Gastroesophageal sphincter (tissue), 4 donors: Measurements from ENCODE around the gene PRAMEF27. TPM values are rescaled to one million over a fixed set of nuclear protein-coding genes. Genes with fewer than 3 reads are reported as not detected.
"Not testable (repeated sequence)": the region's sequence is repeated elsewhere in the genome, so short reads cannot be mapped to it uniquely, and the experiment has no call there.

ENCODE experiments used
- ATAC-seq: fragments of 150-250 bp; one replicate; pipeline ENCODE4 v1.9.1; 2016; ENCODE audit warnings: mild to moderate bottlenecking, moderate library complexity
- H3K27ac ChIP-seq, 4 donors: fragments of 200-600 bp; sonication (generic) in 3 of 4; 1 replicate in 3 of 4; 2 replicates in 1 of 4; pipeline ENCODE4 v1.5.1; 2016 to 2019
- H3K27me3 ChIP-seq: fragments of 200-600 bp; sonication (generic); one replicate; pipeline ENCODE4 v1.5.1; 2019
- H3K36me3 ChIP-seq, 2 donors: fragments of 200-600 bp; sonication (generic); one replicate each; pipeline ENCODE4 v1.5.1; 2019; ENCODE audit warnings: control low read depth in 1 of 2
- H3K4me1 ChIP-seq, 3 donors: fragments of 200-600 bp; sonication (generic); 1 replicate in 2 of 3; 2 replicates in 1 of 3; pipeline ENCODE4 v1.5.1; 2016 to 2019; ENCODE audit warnings: control low read depth in 2 of 3
- H3K4me3 ChIP-seq, 2 donors: fragments of 200-600 bp; sonication (generic); one replicate each; pipeline ENCODE4 v1.5.1; 2019; ENCODE audit warnings: mild to moderate bottlenecking in 1 of 2, moderate library complexity in 1 of 2
- H3K9me3 ChIP-seq, 3 donors: fragments of 200-600 bp; sonication (generic); one replicate each; pipeline ENCODE4 v1.5.1; 2017 to 2019; ENCODE audit warnings: control low read depth in 2 of 3
- WGBS, 2 donors: methylation state at CpG; one replicate each; pipeline ENCODE4 v1.1.5; 2018; ENCODE audit warnings: low coverage in 1 of 2; 5-methylcytosine and 5-hydroxymethylcytosine counted together
- total RNA-seq, 4 donors: library from RNA; depleted of rRNA; stranded (reverse); fragments of >200 nt; gene quantifications; one replicate each; pipeline ENCODE4 v1.1.0, GENCODE V29; 2016

PRAMEF27 gene
- not detected for total RNA-seq

DNA sequence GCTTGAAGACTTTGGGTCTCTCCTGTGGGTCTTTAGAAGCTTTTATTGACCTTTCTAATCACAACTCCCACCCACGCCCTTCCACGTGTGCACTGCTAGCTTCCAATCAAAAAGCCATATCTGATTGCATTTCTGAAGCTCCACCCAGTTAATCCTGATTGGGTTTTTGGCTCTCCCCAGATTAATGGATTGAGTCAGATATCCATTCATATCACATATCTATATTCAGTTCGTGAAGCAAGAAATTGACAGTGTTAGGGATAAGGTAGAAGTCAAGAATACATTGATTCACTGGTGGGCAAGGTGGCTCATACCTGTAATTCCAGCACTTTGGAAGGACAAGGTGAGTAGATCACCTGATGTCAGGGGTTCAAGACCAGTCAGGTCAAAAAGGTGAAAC, at the start of gene PRAMEF27:
TSS of gene PRAMEF27 (minus strand) at position 101 of the 400 bp plus-strand sequence. CDS start 2,916 bp downstream, outside the sequence.
- not testable (repeated sequence) for H3K4me1 ChIP-seq, H3K27me3 ChIP-seq, H3K9me3 ChIP-seq, H3K4me3 ChIP-seq, H3K36me3 ChIP-seq, H3K27ac ChIP-seq, ATAC-seq
- WGBS, 2 donors = 65% methylated on average over 2 of the region's 3 CpGs; no CpG with 5 or more reads in 1 of the 2 donors

- not testable (repeated sequence) for H3K36me3 ChIP-seq, ATAC-seq, H3K4me3 ChIP-seq, H3K9me3 ChIP-seq, H3K27me3 ChIP-seq, H3K4me1 ChIP-seq, H3K27ac ChIP-seq
- no CpG with 5 or more reads among the region's 4 CpGs for WGBS, 2 donors
Observed at GRCh38 chr1:13070474-13070873, 14.1 kb upstream of the PRAMEF27 start, which contains the start of gene PRAMEF25. PRAMEF25 (plus strand) TSS chr1:13070774; CDS start chr1:13073694, 2,920 bp downstream.

- not testable (repeated sequence) for H3K4me1 ChIP-seq, H3K36me3 ChIP-seq, H3K9me3 ChIP-seq, H3K27ac ChIP-seq, H3K27me3 ChIP-seq, H3K4me3 ChIP-seq, ATAC-seq
- WGBS, 2 donors = no CpG with 5 or more reads among the region's 9 CpGs
Observed at GRCh38 chr1:13019846-13020245, 36.5 kb downstream of the PRAMEF27 start.

DNA sequence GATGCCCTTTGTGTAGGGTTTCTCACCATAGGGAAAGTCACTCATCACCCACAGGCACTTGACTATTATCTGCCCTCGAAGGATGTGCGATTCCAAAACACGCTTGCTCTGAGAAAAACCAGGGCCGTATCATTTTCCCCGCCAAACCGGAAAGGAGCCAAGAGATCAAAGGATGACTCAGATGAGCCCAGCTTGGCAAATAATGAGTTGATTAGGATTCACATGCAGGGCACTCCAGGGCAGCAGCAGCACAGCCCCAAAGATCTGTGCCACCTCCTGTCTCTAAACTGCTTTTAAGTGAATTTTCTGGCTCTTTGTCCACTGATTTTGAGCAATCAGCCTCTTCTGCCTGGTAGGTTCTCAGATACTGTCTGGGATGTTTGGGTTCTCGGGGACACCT, 44.4 kb downstream of the PRAMEF27 start:
- WGBS, 2 donors = no CpG with 5 or more reads among the region's 7 CpGs
- not testable (repeated sequence) for H3K27me3 ChIP-seq, H3K36me3 ChIP-seq, H3K4me3 ChIP-seq, ATAC-seq, H3K27ac ChIP-seq, H3K4me1 ChIP-seq, H3K9me3 ChIP-seq

DNA sequence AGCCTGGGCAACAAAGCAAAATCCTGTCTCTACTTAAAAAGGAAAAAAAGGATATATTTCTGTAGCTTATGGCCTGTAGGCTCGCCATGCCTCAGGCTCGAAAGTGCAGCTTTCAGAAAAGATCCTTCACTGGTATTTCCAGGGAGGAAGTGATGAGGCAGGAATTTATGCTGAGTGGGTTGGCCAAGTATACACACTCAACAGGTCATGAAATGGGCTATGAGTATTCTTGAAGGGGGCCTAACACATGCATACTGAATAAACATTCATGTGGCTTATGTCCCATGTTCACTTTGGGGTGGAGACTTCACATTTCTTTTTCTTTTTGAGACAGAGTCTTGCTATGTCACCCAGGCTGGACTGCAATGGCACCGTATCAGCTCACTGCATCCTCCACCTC, 47.0 kb downstream of the PRAMEF27 start:
- H3K27me3 ChIP-seq, H3K9me3 ChIP-seq, ATAC-seq, H3K4me1 ChIP-seq, H3K36me3 ChIP-seq, H3K4me3 ChIP-seq, H3K27ac ChIP-seq: not testable (repeated sequence)
- WGBS, 2 donors = no CpG with 5 or more reads among the region's 3 CpGs

DNA sequence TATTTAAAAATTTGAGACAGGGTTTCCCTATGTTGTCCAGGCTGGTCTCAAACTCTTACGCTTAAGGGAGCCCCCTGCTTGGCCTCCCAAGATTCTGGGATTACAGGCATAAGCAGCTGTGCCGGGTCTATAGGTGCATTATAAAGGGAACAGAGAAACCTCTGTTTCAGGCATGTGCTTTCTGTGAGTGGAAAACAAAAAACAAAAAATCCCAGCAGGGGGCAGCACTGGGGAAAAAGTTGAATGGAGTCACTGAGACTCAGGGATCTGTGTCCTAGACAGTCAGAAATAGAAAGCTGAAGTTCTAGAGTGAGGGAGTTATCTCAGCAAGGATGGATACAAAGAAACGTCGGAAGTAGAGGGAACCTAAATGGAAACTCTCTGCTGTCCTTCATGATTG, 50.6 kb downstream of the PRAMEF27 start:
- H3K36me3 ChIP-seq, H3K4me1 ChIP-seq, H3K9me3 ChIP-seq, H3K4me3 ChIP-seq, ATAC-seq, H3K27ac ChIP-seq, H3K27me3 ChIP-seq: not testable (repeated sequence)
- no CpG with 5 or more reads among the region's 4 CpGs for WGBS, 2 donors

Other genes starting within 250 kb of the PRAMEF27 start
- gene PRAMEF11, start 225.2 kb downstream of the PRAMEF27 start, total RNA-seq = not detected
- gene HNRNPCL1, start 207.9 kb downstream of the PRAMEF27 start, total RNA-seq = not detected
- not detected for gene PRAMEF2, start 199.5 kb downstream of the PRAMEF27 start, total RNA-seq
- not detected for gene PRAMEF4, start 170.4 kb downstream of the PRAMEF27 start, total RNA-seq
- not detected for gene PRAMEF10, start 158.3 kb downstream of the PRAMEF27 start, total RNA-seq
- not detected for gene PRAMEF7, start 140.0 kb downstream of the PRAMEF27 start, total RNA-seq
- not detected for gene PRAMEF6, start 109.0 kb downstream of the PRAMEF27 start, total RNA-seq
- not detected for gene HNRNPCL3, start 4.2 kb upstream of the PRAMEF27 start, total RNA-seq
- gene PRAMEF25, start 14.2 kb upstream of the PRAMEF27 start, total RNA-seq = not detected
- gene HNRNPCL2, start 60.3 kb upstream of the PRAMEF27 start, total RNA-seq = not detected
- not detected for gene PRAMEF26, start 99.4 kb upstream of the PRAMEF27 start, total RNA-seq
- not detected for gene HNRNPCL4, start 109.1 kb upstream of the PRAMEF27 start, total RNA-seq
- not detected for gene PRAMEF9, start 115.3 kb upstream of the PRAMEF27 start, total RNA-seq
- not detected for gene PRAMEF13, start 144.8 kb upstream of the PRAMEF27 start, total RNA-seq
- gene PRAMEF18, start 169.6 kb upstream of the PRAMEF27 start, total RNA-seq = not detected
- gene PRAMEF5, start 197.6 kb upstream of the PRAMEF27 start, total RNA-seq = not detected
- gene PRAMEF8, start 228.6 kb upstream of the PRAMEF27 start, total RNA-seq = not detected
- gene PRAMEF33, start 247.0 kb upstream of the PRAMEF27 start, total RNA-seq = not detected